ENCODE results near the gene CD209.
"Not testable (repeated sequence)": the region's sequence is repeated elsewhere in the genome, so short reads cannot be mapped to it uniquely, and the experiment has no call there.

Gene CD209

GRCh38 chr19:7746903-7747884 lies at the start of gene CD209:
Gene CD209, minus strand, starts transcription at chr19:7747534. Its CDS starts 23 bp downstream, at chr19:7747511.
- no peak for DNase-seq

- DNase-seq = no peak
Observed at GRCh38 chr19:7795555-7796161, 48.3 kb upstream of the CD209 start.

GRCh38 chr19:7793493-7793892 lies 46.2 kb upstream of the CD209 start:
- DNase-seq = no peak

- DNase-seq = not testable (repeated sequence)
Observed at GRCh38 chr19:7792701-7793100, 45.4 kb upstream of the CD209 start.

GRCh38 chr19:7792281-7792680 lies 44.9 kb upstream of the CD209 start:
- no peak for DNase-seq

GRCh38 chr19:7790416-7790815 lies 43.1 kb upstream of the CD209 start:
- no peak for DNase-seq

- DNase-seq = no peak
Observed at GRCh38 chr19:7789447-7789846, 42.1 kb upstream of the CD209 start.

GRCh38 chr19:7788933-7789323 lies 41.6 kb upstream of the CD209 start:
- DNase-seq = no peak

- DNase-seq = no peak
Observed at GRCh38 chr19:7788178-7788932, 41.0 kb upstream of the CD209 start.

- DNase-seq = no peak
Observed at GRCh38 chr19:7787602-7788177, 40.4 kb upstream of the CD209 start.

- no peak for DNase-seq
Observed at GRCh38 chr19:7787141-7787540, 39.8 kb upstream of the CD209 start.

- no peak for DNase-seq
Observed at GRCh38 chr19:7784856-7785255, 37.5 kb upstream of the CD209 start.

- DNase-seq = no peak
Observed at GRCh38 chr19:7783991-7784423, 36.7 kb upstream of the CD209 start.

- DNase-seq = no peak
Observed at GRCh38 chr19:7781157-7781556, 33.8 kb upstream of the CD209 start.

- no peak for DNase-seq
Observed at GRCh38 chr19:7779631-7780486, 32.5 kb upstream of the CD209 start.

GRCh38 chr19:7778081-7778480 lies 30.7 kb upstream of the CD209 start:
- no peak for DNase-seq

- no peak for DNase-seq
Observed at GRCh38 chr19:7775761-7776160, 28.4 kb upstream of the CD209 start.

GRCh38 chr19:7773841-7774240 lies 26.5 kb upstream of the CD209 start:
- no peak for DNase-seq

- no peak for DNase-seq
Observed at GRCh38 chr19:7772752-7773291, 25.5 kb upstream of the CD209 start.

- DNase-seq = no peak
Observed at GRCh38 chr19:7771072-7771471, 23.7 kb upstream of the CD209 start.

- peak in 1 of 2 experiments; percentile 27 for DNase-seq
Observed at GRCh38 chr19:7769171-7769570, 21.8 kb upstream of the CD209 start.

- no peak for DNase-seq
Observed at GRCh38 chr19:7767487-7767886, 20.2 kb upstream of the CD209 start.

Data from NCI-H526 (cell line).